Left colon (tissue), 2 donors: ENCODE results near the gene CD28. TPM values are rescaled to one million over a fixed set of nuclear protein-coding genes. Genes with fewer than 3 reads are reported as not detected.
"Not testable (repeated sequence)": the region's sequence is repeated elsewhere in the genome, so short reads cannot be mapped to it uniquely, and the experiment has no call there.

Source experiments
- ATAC-seq: fragments of 200-7000 bp; cut with Tn5 transposase; one replicate; pipeline ENCODE4 v1.9.1; 2020; ENCODE audit warnings: mild to moderate bottlenecking, moderate library complexity
- DNase-seq, 2 donors: peaks; one replicate each; pipeline ENCODE4 v3.0.0-alpha.2; 2020
- intact Hi-C, 2 donors: fragments of 100-400 bp; cut with DNase I in 1 of 2; cut with micrococcal nuclease in 1 of 2; formaldehyde crosslinking; loops; one replicate each; pipeline versions ENCODE4 v1.11.2 to v1.14.0; 2022; cut with DNase I, micrococcal nuclease
- total RNA-seq, 2 donors: library from RNA; stranded (reverse); fragmentation: NEBNext Ultra II Directional; extraction: Animal tissue kit (Norgen Biotek cat#: 25700); gene quantifications; one replicate each; pipeline ENCODE4 v1.2.1, GENCODE V29; 2021
- donor health status: DM: no; HTN: no; CAD: no.
- donor health status: DM: yes; HTN: yes; CAD: no.

Gene CD28
- total RNA-seq, 2 donors from 2014 or later = 0.34 to 1.7 TPM

GRCh38 chr2:203772456-203773165 lies 66.2 kb downstream of the CD28 start:
- ATAC-seq (no peak), DNase-seq (no peak)
- intact Hi-C loops = no loop called here

- intact Hi-C loops = no loop called here
- no peak for DNase-seq
- no peak for ATAC-seq
Observed at GRCh38 chr2:203774760-203775159, 68.3 kb downstream of the CD28 start.

GRCh38 chr2:203775684-203776083 lies 69.2 kb downstream of the CD28 start:
- ATAC-seq (no peak), DNase-seq (no peak)
- intact Hi-C loops = no loop called here

- no peak for DNase-seq
- no peak for ATAC-seq
- intact Hi-C loops = no loop called here
Observed at GRCh38 chr2:203777030-203777429, 70.6 kb downstream of the CD28 start.

- DNase-seq, intact Hi-C loops, ATAC-seq: not testable (repeated sequence)
Observed at GRCh38 chr2:203779477-203780073, 73.1 kb downstream of the CD28 start.

GRCh38 chr2:203780231-203780630 lies 73.8 kb downstream of the CD28 start:
- no peak for ATAC-seq
- no peak for DNase-seq
- intact Hi-C loops = no loop called here

- ATAC-seq = no peak
- intact Hi-C loops = no loop called here
- no peak for DNase-seq
Observed at GRCh38 chr2:203781151-203781550, 74.7 kb downstream of the CD28 start.

- DNase-seq (peak in 1 of 2 donors; percentile 30), ATAC-seq (peak; percentile 76)
- intact Hi-C loops = no loop called here
Observed at GRCh38 chr2:203782262-203782976, 76.0 kb downstream of the CD28 start.

- peak; percentile 78 for ATAC-seq
- DNase-seq = no peak
- intact Hi-C loops = no loop called here
Observed at GRCh38 chr2:203783496-203784203, 77.2 kb downstream of the CD28 start.

- ATAC-seq = not testable (repeated sequence)
Observed at GRCh38 chr2:203784710-203785270, 78.4 kb downstream of the CD28 start.

GRCh38 chr2:203785391-203786110 lies 79.1 kb downstream of the CD28 start:
- intact Hi-C loops, ATAC-seq, DNase-seq: not testable (repeated sequence)

More at GRCh38 chr2:203784710-203785270, 78.4 kb downstream of the CD28 start:
- intact Hi-C loops, DNase-seq: not testable (repeated sequence)

GRCh38 chr2:203786549-203787351 lies 80.3 kb downstream of the CD28 start:
- ATAC-seq = no peak
- intact Hi-C loops = no loop called here
- DNase-seq = no peak

- DNase-seq = no peak
- intact Hi-C loops = no loop called here
- ATAC-seq = no peak
Observed at GRCh38 chr2:203787979-203788378, 81.5 kb downstream of the CD28 start.

Other genes with a start within 250 kb of the CD28 start
- gene RAPH1, start 171.3 kb upstream of the CD28 start, total RNA-seq = 10 to 100 TPM; 47.4 to 55.1 TPM
- under 1 TPM in 1 of 2 donors, not detected in 1; 0.39 TPM for gene CTLA4, start 161.1 kb downstream of the CD28 start, total RNA-seq
- gene ICOS, start 230.1 kb downstream of the CD28 start, total RNA-seq = under 1 TPM; 0.21 to 0.34 TPM